ENCODE results near the gene ARL6IP6.

DNA sequence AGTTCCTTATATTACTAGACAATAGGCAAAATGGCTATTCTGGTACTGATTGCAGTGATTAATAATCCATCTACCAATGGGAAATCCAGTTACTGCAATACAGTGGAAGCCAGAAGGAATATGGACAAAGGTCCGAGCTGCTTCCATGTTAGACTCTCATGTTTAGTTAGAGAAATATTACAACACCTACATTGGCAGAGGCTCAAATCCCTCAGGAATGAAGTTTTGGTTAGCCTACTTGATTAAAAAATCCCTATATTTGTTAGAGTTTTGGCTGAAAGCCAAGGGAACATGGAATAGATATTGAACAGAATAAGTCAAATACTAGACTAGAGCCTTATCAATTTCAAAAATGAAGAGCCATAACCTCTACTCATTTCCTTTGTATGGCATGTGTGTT lies 48.5 kb downstream of the ARL6IP6 start:
- TF ChIP-seq, protein P1, sequence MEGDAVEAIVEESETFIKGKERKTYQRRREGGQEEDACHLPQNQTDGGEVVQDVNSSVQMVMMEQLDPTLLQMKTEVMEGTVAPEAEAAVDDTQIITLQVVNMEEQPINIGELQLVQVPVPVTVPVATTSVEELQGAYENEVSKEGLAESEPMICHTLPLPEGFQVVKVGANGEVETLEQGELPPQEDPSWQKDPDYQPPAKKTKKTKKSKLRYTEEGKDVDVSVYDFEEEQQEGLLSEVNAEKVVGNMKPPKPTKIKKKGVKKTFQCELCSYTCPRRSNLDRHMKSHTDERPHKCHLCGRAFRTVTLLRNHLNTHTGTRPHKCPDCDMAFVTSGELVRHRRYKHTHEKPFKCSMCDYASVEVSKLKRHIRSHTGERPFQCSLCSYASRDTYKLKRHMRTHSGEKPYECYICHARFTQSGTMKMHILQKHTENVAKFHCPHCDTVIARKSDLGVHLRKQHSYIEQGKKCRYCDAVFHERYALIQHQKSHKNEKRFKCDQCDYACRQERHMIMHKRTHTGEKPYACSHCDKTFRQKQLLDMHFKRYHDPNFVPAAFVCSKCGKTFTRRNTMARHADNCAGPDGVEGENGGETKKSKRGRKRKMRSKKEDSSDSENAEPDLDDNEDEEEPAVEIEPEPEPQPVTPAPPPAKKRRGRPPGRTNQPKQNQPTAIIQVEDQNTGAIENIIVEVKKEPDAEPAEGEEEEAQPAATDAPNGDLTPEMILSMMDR (IDR thresholded peaks at IDR 0.05) = no peak
- TF ChIP-seq POLR2AphosphoS5 (IDR thresholded peaks at IDR 0.05) = no peak
